ENCODE data around the gene PAX1.

Gene PAX1

GRCh38 chr20:21705575-21706260 is at the start of gene PAX1:
TSS of gene PAX1 (plus strand) at chr20:21705664. CDS start at chr20:21705713, 49 bp downstream.
- TF ChIP-seq EGR1 (IDR thresholded peaks at IDR 0.05) (no peak), NFIC (IDR thresholded peaks at IDR 0.05) (no peak), YY1 (IDR thresholded peaks at IDR 0.05; ENCODE audit: low read depth) (no peak), TAF1 (IDR thresholded peaks at IDR 0.05; ENCODE audit: low read depth) (no peak), EP300 (IDR thresholded peaks at IDR 0.05; ENCODE audit: borderline replicate concordance) (no peak), ZBTB7A (IDR thresholded peaks at IDR 0.05; ENCODE audit: low read depth) (no peak), CEBPB (IDR thresholded peaks at IDR 0.05) (no peak), CREB1 (IDR thresholded peaks at IDR 0.05; ENCODE audit: low read depth) (no peak), TEAD4 (IDR thresholded peaks at IDR 0.05) (no peak), REST (IDR thresholded peaks at IDR 0.05; ENCODE audit: low read depth) (no peak), MAX (IDR thresholded peaks at IDR 0.05) (no peak), USF1 (IDR thresholded peaks at IDR 0.05) (no peak), TCF12 (IDR thresholded peaks at IDR 0.05; ENCODE audit: low read depth) (no peak), RAD21 (IDR thresholded peaks at IDR 0.05; ENCODE audit: low read depth) (no peak), FOXM1 (IDR thresholded peaks at IDR 0.05; ENCODE audit: borderline replicate concordance, low read depth) (no peak)

GRCh38 chr20:21656308-21657067 is 49.0 kb upstream of the PAX1 start:
- TF ChIP-seq NFIC (IDR thresholded peaks at IDR 0.05) (no peak), YY1 (IDR thresholded peaks at IDR 0.05; ENCODE audit: low read depth) (no peak), CEBPB (IDR thresholded peaks at IDR 0.05) (no peak)

- TF ChIP-seq EGR1 (IDR thresholded peaks at IDR 0.05) (no peak), CEBPB (IDR thresholded peaks at IDR 0.05) (no peak), YY1 (IDR thresholded peaks at IDR 0.05; ENCODE audit: low read depth) (no peak), TAF1 (IDR thresholded peaks at IDR 0.05; ENCODE audit: low read depth) (no peak), RAD21 (IDR thresholded peaks at IDR 0.05; ENCODE audit: low read depth) (no peak), CREB1 (IDR thresholded peaks at IDR 0.05; ENCODE audit: low read depth) (no peak), NFIC (IDR thresholded peaks at IDR 0.05) (no peak), FOXM1 (IDR thresholded peaks at IDR 0.05; ENCODE audit: borderline replicate concordance, low read depth) (no peak), EP300 (IDR thresholded peaks at IDR 0.05; ENCODE audit: borderline replicate concordance) (no peak), TCF12 (IDR thresholded peaks at IDR 0.05; ENCODE audit: low read depth) (no peak), MAX (IDR thresholded peaks at IDR 0.05) (no peak), REST (IDR thresholded peaks at IDR 0.05; ENCODE audit: low read depth) (no peak), TEAD4 (IDR thresholded peaks at IDR 0.05) (no peak)
Observed at GRCh38 chr20:21661488-21662055, 43.9 kb upstream of the PAX1 start.

- TF ChIP-seq MAX (IDR thresholded peaks at IDR 0.05), result no peak
- no peak for TF ChIP-seq REST (IDR thresholded peaks at IDR 0.05; ENCODE audit: low read depth)
- no peak for TF ChIP-seq ZBTB7A (IDR thresholded peaks at IDR 0.05; ENCODE audit: low read depth)
- TF ChIP-seq USF1 (IDR thresholded peaks at IDR 0.05), result no peak
- TF ChIP-seq RAD21 (IDR thresholded peaks at IDR 0.05; ENCODE audit: low read depth), result no peak
- no peak for TF ChIP-seq CREB1 (IDR thresholded peaks at IDR 0.05; ENCODE audit: low read depth)
- no peak for TF ChIP-seq TEAD4 (IDR thresholded peaks at IDR 0.05)
- TF ChIP-seq TAF1 (IDR thresholded peaks at IDR 0.05; ENCODE audit: low read depth), result no peak
- TF ChIP-seq YY1 (IDR thresholded peaks at IDR 0.05; ENCODE audit: low read depth), result no peak
- TF ChIP-seq TCF12 (IDR thresholded peaks at IDR 0.05; ENCODE audit: low read depth), result no peak
- TF ChIP-seq EGR1 (IDR thresholded peaks at IDR 0.05), result no peak
- no peak for TF ChIP-seq EP300 (IDR thresholded peaks at IDR 0.05; ENCODE audit: borderline replicate concordance)
- TF ChIP-seq CEBPB (IDR thresholded peaks at IDR 0.05), result no peak
- TF ChIP-seq FOXM1 (IDR thresholded peaks at IDR 0.05; ENCODE audit: borderline replicate concordance, low read depth), result no peak
Observed at GRCh38 chr20:21663465-21663864, 42.0 kb upstream of the PAX1 start.

Data from Ishikawa (cell line).